Esophagus muscularis mucosa (tissue), 4 donors: ENCODE measurements around the gene NOL7. TPM values are rescaled to one million over a fixed set of nuclear protein-coding genes. Genes with fewer than 3 reads are reported as not detected.

Experiments
- DNase-seq: peaks from one replicate; pipeline ENCODE4 v3.0.0-alpha.2; 2017; ENCODE audit errors: extremely low spot score
- H3K27ac ChIP-seq, 4 donors: fragments of 200-600 bp; sonication (generic); replicated peaks in 1 of 4; 1 replicate in 3 of 4; 2 replicates in 1 of 4; pipeline ENCODE4 v1.5.1; 2016 to 2019; ENCODE audit warnings: mild to moderate bottlenecking in 1 of 4
- H3K27me3 ChIP-seq, 4 donors: fragments of 200-600 bp; sonication (generic); one replicate each; pipeline versions ENCODE4 v1.5.1 to v1.6.0; 2016 to 2019
- H3K36me3 ChIP-seq, 4 donors: fragments of 200-600 bp; sonication (generic); one replicate each; pipeline ENCODE4 v1.5.1; 2016 to 2019
- H3K4me1 ChIP-seq, 4 donors: fragments of 200-600 bp; sonication (generic); one replicate each; pipeline ENCODE4 v1.5.1; 2016 to 2019
- H3K4me3 ChIP-seq, 4 donors: fragments of 200-600 bp; sonication (generic); 1 replicate in 2 of 4; 2 replicates in 2 of 4; pipeline ENCODE4 v1.5.1; 2016 to 2019; ENCODE audit warnings: mild to moderate bottlenecking in 4 of 4, moderate library complexity in 1 of 4
- H3K9me3 ChIP-seq, 4 donors: fragments of 200-600 bp; sonication (generic); 1 replicate in 3 of 4; 2 replicates in 1 of 4; pipeline ENCODE4 v1.5.1; 2016 to 2019
- EP300 ChIP-seq: sonication (generic); formaldehyde crosslinking; IDR thresholded peaks from one replicate; pipeline ENCODE4 v1.6.1; 2017; ENCODE audit warnings: antibody characterized with exemption
- POLR2A ChIP-seq: fragments of 450-650 bp; IDR thresholded peaks from one replicate; pipeline ENCODE4 v1.6.1; 2017; ENCODE audit warnings: antibody characterized with exemption, moderate library complexity, mild to moderate bottlenecking, low read depth
- POLR2AphosphoS5 ChIP-seq, 2 donors: sonication (generic); formaldehyde crosslinking; IDR thresholded peaks; one replicate each; pipeline ENCODE4 v1.6.1; 2017; ENCODE audit warnings: antibody characterized with exemption in 2 of 2
- WGBS: methylation state at CpG from one replicate; pipeline ENCODE4 v1.1.5; 2018; 5-methylcytosine and 5-hydroxymethylcytosine counted together
- intact Hi-C: fragments of 100-400 bp; cut with DNase I; formaldehyde crosslinking; loops from one replicate; pipeline ENCODE4 v1.15.1; 2023
- total RNA-seq, 4 donors: library from RNA; depleted of rRNA; stranded (reverse); fragments of >200 nt; gene quantifications; one replicate each; pipeline versions ENCODE4 v1.1.0 to v1.2.1, GENCODE V29; 2016
- TF ChIP-seq, protein P1 (sequence below), 3 experiments: fragments of 200-600 bp in 2 of 3; fragments of 450-650 bp in 1 of 3; sonication (generic) in 2 of 3; IDR thresholded peaks; one replicate each; pipeline ENCODE4 v1.5.1; 2017 to 2019; ENCODE audit warnings: antibody characterized with exemption in 3 of 3, mild to moderate bottlenecking in 2 of 3, moderate library complexity in 1 of 3

NOL7 gene
- total RNA-seq, 4 donors from 2014 or later, result 67.3 to 97.2 (median 74.8) TPM

DNA sequence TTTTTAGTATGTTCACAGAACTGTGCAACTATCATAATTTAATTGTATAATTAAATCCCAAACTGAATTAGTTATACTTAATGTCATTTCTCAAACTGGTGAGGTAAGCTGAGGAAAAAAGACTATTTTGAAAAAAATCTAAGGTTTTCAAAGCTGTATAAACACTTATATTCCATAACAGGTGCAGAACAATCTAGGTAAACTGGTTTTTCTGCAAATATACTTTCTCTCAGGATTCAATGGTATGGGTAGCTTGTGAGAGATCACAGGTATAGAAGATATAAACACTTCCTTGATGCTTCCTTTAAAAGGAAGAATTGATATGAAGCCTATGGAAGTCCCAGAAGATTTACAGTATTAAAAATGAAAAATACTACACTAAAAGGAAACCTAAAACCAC lies 33.7 kb downstream of the NOL7 start:
- DNase-seq, result no peak
- Histone ChIP-seq H3K4me3 (no peak overlapping the region), H3K36me3 (peaks cover 0 to 20% (median 1%) of the 10 kb centered on the region in 4 donors), H3K9me3 (no peaks in the 10 kb centered on the region), H3K4me1 (no peaks in the 10 kb centered on the region), H3K27ac (no peak overlapping the region), H3K27me3 (no peaks in the 10 kb centered on the region)
- TF ChIP-seq POLR2A (no peak), EP300 (no peak), POLR2AphosphoS5 (IDR thresholded peaks at IDR 0.05) (no peak)
- TF ChIP-seq, protein P1, sequence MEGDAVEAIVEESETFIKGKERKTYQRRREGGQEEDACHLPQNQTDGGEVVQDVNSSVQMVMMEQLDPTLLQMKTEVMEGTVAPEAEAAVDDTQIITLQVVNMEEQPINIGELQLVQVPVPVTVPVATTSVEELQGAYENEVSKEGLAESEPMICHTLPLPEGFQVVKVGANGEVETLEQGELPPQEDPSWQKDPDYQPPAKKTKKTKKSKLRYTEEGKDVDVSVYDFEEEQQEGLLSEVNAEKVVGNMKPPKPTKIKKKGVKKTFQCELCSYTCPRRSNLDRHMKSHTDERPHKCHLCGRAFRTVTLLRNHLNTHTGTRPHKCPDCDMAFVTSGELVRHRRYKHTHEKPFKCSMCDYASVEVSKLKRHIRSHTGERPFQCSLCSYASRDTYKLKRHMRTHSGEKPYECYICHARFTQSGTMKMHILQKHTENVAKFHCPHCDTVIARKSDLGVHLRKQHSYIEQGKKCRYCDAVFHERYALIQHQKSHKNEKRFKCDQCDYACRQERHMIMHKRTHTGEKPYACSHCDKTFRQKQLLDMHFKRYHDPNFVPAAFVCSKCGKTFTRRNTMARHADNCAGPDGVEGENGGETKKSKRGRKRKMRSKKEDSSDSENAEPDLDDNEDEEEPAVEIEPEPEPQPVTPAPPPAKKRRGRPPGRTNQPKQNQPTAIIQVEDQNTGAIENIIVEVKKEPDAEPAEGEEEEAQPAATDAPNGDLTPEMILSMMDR (IDR thresholded peaks at IDR 0.05), result no peak
- intact Hi-C loops, result no loop called here

DNA sequence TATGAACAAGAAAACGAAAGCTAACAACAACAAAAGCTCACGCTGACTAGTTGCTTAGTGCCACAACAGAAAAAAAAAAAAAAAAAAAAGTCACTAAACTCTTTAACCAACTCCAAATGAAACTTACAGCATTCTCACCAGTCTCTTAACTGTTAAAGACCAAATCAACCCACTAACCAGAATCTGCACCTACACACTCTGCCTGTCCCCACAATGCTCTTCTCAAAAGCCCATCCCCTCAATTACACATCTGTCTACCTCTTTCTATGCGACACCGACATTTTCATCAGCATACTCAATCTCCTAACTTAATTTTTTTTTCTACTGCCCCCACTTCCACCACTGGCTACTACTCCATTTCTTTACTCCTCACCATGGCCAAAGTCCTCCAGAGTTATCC lies 34.3 kb downstream of the NOL7 start:
- H3K9me3 ChIP-seq, result no peaks in the 10 kb centered on the region
- H3K4me3 ChIP-seq, result no peak overlapping the region
- peaks cover 0 to 14% (median 1%) of the 10 kb centered on the region in 4 donors for H3K36me3 ChIP-seq
- DNase-seq, result no peak
- 96% methylated on average over 4 of the region's 4 CpGs for WGBS
- no peaks in the 10 kb centered on the region for H3K4me1 ChIP-seq
- no peak for TF ChIP-seq EP300
- TF ChIP-seq, protein P1 (IDR thresholded peaks at IDR 0.05), result no peak
- no peak for TF ChIP-seq POLR2A
- TF ChIP-seq POLR2AphosphoS5 (IDR thresholded peaks at IDR 0.05), result no peak
- H3K27ac ChIP-seq, result no peak overlapping the region
- intact Hi-C loops, result no loop called here
- H3K27me3 ChIP-seq, result no peaks in the 10 kb centered on the region

DNA sequence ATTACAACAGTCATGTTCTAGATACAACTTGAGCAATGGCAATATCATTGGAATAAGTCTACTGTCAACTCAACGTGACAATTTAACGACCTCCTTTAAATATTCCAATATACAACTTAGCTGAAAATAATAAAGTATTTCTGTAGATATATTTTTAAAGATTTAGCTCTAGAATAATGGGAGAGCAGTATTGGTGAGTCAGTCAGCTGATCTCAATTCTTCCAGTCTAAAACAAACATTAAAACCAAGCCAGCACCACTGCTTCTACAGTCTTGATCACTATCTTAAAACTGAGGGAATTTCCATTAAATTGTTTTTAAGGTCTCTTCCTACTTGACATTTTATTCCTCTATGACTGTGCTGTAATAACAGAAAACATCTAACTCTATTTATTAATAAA lies 38.2 kb downstream of the NOL7 start:
- no peak overlapping the region for H3K4me3 ChIP-seq
- H3K27me3 ChIP-seq, result no peaks in the 10 kb centered on the region
- H3K36me3 ChIP-seq, result peaks cover 0 to 9% (median 0%) of the 10 kb centered on the region in 4 donors
- no peak for TF ChIP-seq POLR2A
- no peak for TF ChIP-seq POLR2AphosphoS5 (IDR thresholded peaks at IDR 0.05)
- TF ChIP-seq EP300, result no peak
- TF ChIP-seq, protein P1 (IDR thresholded peaks at IDR 0.05), result no peak
- DNase-seq, result no peak
- WGBS, result 93% methylated on average over 2 of the region's 2 CpGs
- intact Hi-C loops, result no loop called here
- H3K27ac ChIP-seq, result no peak overlapping the region
- no peaks in the 10 kb centered on the region for H3K4me1 ChIP-seq
- no peaks in the 10 kb centered on the region for H3K9me3 ChIP-seq

DNA sequence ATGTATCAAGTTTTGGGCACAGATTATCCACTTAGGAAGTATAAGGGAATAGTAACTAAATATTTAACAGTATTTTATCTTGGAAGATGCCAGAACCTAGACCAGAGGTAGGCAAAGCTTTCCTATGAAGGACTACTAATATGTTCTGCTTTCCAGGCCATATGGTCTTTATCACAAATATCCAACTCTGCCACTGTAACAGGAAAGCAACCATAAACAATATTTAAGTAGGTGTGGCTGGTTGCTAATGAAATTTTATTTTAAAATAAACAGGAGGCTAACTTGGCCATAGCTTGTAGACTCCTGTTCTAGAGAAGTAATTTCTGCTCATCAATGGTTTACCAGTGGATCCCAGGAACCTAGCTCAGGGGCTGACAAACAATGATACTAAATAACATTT lies 39.4 kb downstream of the NOL7 start:
- peaks cover 0 to 6% (median 3%) of the 10 kb centered on the region in 4 donors for H3K4me1 ChIP-seq
- no peak overlapping the region for H3K4me3 ChIP-seq
- no peak for DNase-seq
- no peaks in the 10 kb centered on the region for H3K9me3 ChIP-seq
- TF ChIP-seq POLR2AphosphoS5 (IDR thresholded peaks at IDR 0.05), result no peak
- no peak for TF ChIP-seq EP300
- TF ChIP-seq POLR2A, result no peak
- TF ChIP-seq, protein P1 (IDR thresholded peaks at IDR 0.05), result no peak
- H3K36me3 ChIP-seq, result peaks cover 0 to 9% (median 0%) of the 10 kb centered on the region in 4 donors
- intact Hi-C loops, result no loop called here
- no peak overlapping the region for H3K27ac ChIP-seq
- H3K27me3 ChIP-seq, result no peaks in the 10 kb centered on the region

DNA sequence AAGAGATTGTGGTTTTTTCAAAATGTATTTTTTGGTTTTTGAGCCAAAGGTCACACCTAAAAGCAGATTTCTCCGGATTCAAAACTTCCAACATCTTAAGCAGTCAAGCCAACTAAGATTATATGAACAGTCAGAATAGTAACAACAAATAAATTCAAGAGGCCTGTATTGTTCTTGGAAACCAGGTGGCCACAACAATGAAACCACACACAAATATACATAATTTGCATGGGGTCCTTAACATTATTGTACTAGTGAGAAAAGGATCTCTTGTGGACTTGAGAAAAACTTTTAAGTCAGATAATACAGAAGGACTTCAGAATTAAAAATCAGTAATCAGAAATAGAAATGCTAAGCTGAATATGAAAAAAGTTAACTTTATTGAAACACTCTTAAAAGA lies 40.6 kb downstream of the NOL7 start:
- H3K27ac ChIP-seq, result no peak overlapping the region
- TF ChIP-seq POLR2A (no peak), POLR2AphosphoS5 (IDR thresholded peaks at IDR 0.05) (no peak), EP300 (no peak)
- TF ChIP-seq, protein P1 (IDR thresholded peaks at IDR 0.05), result no peak
- 91% methylated on average over 1 of the region's 1 CpG for WGBS
- H3K36me3 ChIP-seq, result peaks cover 0 to 3% (median 0%) of the 10 kb centered on the region in 4 donors
- no peaks in the 10 kb centered on the region for H3K9me3 ChIP-seq
- H3K4me3 ChIP-seq, result no peak overlapping the region
- intact Hi-C loops, result no loop called here
- H3K27me3 ChIP-seq, result no peaks in the 10 kb centered on the region
- peaks cover 0 to 15% (median 10%) of the 10 kb centered on the region in 4 donors for H3K4me1 ChIP-seq
- DNase-seq, result no peak
